Esophagus (tissue), 2 donors: ENCODE measurements around the gene SERPINC1. TPM values are rescaled to one million over a fixed set of nuclear protein-coding genes. Genes with fewer than 3 reads are reported as not detected.

Source experiments
- H3K27ac ChIP-seq, 2 donors: one replicate each; pipeline ENCODE4 v1.5.1; 2013; ENCODE audit warnings: low read depth in 2 of 2, mild to moderate bottlenecking in 2 of 2, inconsistent platforms in 1 of 2, low read length in 1 of 2, moderate library complexity in 1 of 2
- H3K27me3 ChIP-seq, 2 donors: one replicate each; pipeline ENCODE4 v1.6.1; 2013; ENCODE audit warnings: low read length in 2 of 2, control low read depth in 1 of 2, mild to moderate bottlenecking in 1 of 2; ENCODE audit not compliant: insufficient read depth in 2 of 2, control insufficient read depth in 1 of 2
- H3K36me3 ChIP-seq, 2 donors: one replicate each; pipeline ENCODE4 v1.6.1; 2013; ENCODE audit warnings: low read length in 1 of 2; ENCODE audit not compliant: control insufficient read depth in 2 of 2, insufficient read depth in 2 of 2
- H3K4me1 ChIP-seq, 2 donors: one replicate each; pipeline ENCODE4 v1.6.1; 2013; ENCODE audit warnings: low read length in 1 of 2; ENCODE audit not compliant: control insufficient read depth in 2 of 2, insufficient read depth in 2 of 2
- H3K4me3 ChIP-seq, 2 donors: one replicate each; pipeline ENCODE4 v1.5.1; 2013; ENCODE audit warnings: low read length in 2 of 2, mild to moderate bottlenecking in 2 of 2, low read depth in 1 of 2, moderate library complexity in 1 of 2
- H3K9me3 ChIP-seq, 2 donors: one replicate each; pipeline ENCODE4 v1.6.1; 2013; ENCODE audit warnings: mild to moderate bottlenecking in 2 of 2, low read depth in 1 of 2, low read length in 1 of 2, moderate library complexity in 1 of 2; ENCODE audit not compliant: control insufficient read depth in 2 of 2, insufficient read depth in 1 of 2
- WGBS, 2 donors: extraction: QIAGEN DNeasy Blood & Tissue Kit; methylation state at CpG; one replicate each; pipeline ENCODE4 v1.1.7; 2013; 5-methylcytosine and 5-hydroxymethylcytosine counted together
- polyA plus RNA-seq, 2 donors: library from polyadenylated mRNA; stranded (reverse); fragments of 200-250 nt; gene quantifications; one replicate each; pipeline ENCODE4 v1.2.3, GENCODE V29; 2013
- donor health status: healthy with polysubstance abuse.
- donor health status: Bipolar disorder and iron deficiency.

The SERPINC1 gene
- polyA plus RNA-seq, 2 donors: 0.06 TPM; not detected in 1

GRCh38 chr1:173925306-173926242 is 8.4 kb upstream of the SERPINC1 start:
- no peak overlapping the region for H3K4me3 ChIP-seq
- H3K27me3 ChIP-seq: no peaks in the 10 kb centered on the region
- H3K27ac ChIP-seq: no peak overlapping the region
- H3K9me3 ChIP-seq: no peaks in the 10 kb centered on the region
- WGBS, 2 donors: 78 to 97% methylated on average over 8 of the region's 8 CpGs
- H3K36me3 ChIP-seq: no peaks in the 10 kb centered on the region
- H3K4me1 ChIP-seq: no peaks in the 10 kb centered on the region

GRCh38 chr1:173920861-173921260 is 3.7 kb upstream of the SERPINC1 start:
- H3K27me3 ChIP-seq: no peaks in the 10 kb centered on the region
- WGBS, 2 donors: 85 to 94% methylated on average over 5 of the region's 5 CpGs
- H3K9me3 ChIP-seq: no peaks in the 10 kb centered on the region
- H3K4me3 ChIP-seq: no peak overlapping the region
- H3K27ac ChIP-seq: no peak overlapping the region
- H3K4me1 ChIP-seq: no peaks in the 10 kb centered on the region
- no peaks in the 10 kb centered on the region for H3K36me3 ChIP-seq

DNA sequence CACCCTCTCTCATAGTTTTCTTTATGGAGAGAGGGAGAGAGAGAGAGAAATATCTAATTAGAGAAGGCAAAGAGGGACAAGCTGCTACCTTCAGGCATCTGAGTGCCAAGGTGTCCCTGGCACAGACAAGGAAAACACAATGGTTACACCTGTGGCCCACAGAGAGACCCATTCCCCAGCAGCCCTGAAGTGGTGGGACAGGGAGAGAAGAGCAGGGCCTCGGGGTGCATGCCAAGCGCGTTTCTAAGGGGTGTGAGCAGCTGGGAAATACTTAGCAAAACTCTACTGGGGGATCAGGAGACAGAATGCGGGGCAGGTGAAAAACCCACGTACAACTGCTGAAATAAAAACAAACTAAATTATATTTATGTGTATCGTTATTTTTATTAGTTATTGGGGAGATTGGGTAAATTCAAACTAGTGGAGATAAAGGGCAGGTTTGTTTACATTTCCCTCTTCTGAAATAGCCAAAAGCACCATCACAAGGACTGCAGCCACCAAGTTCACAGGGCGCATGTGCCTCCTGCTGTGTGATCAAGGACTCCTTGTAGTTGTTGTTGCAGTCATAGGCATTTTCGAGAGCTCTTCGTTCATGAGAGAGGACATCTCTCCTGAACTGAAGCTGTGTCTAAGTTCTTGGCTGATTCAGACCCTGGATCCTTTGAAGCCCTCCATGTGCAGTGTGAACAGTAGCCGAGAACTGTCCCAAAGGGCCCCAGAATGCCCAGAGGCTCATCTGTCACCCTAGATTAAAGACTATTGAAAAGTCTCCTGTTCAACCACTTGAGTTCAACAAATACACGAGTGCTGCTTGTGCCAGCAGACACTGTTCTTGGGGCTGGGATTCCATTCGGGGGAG is 737 bp upstream of the SERPINC1 start:
- Histone ChIP-seq H3K27me3 (no peaks in the 10 kb centered on the region), H3K4me3 (no peak overlapping the region), H3K27ac (no peak overlapping the region), H3K9me3 (no peaks in the 10 kb centered on the region), H3K36me3 (no peaks in the 10 kb centered on the region), H3K4me1 (no peaks in the 10 kb centered on the region)
- WGBS, 2 donors: 87 to 91% methylated on average over 12 of the region's 12 CpGs

DNA sequence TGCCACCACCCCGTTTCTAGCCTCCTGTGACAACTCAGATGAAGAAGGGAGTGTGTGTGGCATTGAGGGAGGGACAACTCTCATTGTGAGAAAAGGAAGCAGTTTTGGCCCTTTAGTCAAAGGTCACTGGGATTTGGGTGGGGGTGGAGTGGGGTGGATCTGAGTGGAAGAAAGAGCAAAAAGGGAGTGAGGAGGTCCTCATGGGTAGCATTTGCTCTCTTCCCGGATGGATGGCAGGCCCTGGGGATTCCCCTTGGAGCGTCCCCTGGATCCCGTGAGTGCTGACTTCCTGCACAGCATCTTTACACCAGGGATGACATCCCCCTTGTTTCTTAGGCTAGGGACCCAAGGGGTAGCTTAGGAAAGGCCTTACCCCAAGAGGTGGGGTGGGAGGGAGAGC is 460 bp downstream of the SERPINC1 start:
- no peaks in the 10 kb centered on the region for H3K4me1 ChIP-seq
- WGBS, 2 donors: 72 to 86% methylated on average over 4 of the region's 4 CpGs
- H3K27me3 ChIP-seq: no peaks in the 10 kb centered on the region
- no peaks in the 10 kb centered on the region for H3K9me3 ChIP-seq
- no peak overlapping the region for H3K27ac ChIP-seq
- no peaks in the 10 kb centered on the region for H3K36me3 ChIP-seq
- no peak overlapping the region for H3K4me3 ChIP-seq

- H3K4me1 ChIP-seq: no peaks in the 10 kb centered on the region
- H3K36me3 ChIP-seq: no peaks in the 10 kb centered on the region
- no peaks in the 10 kb centered on the region for H3K9me3 ChIP-seq
- no peaks in the 10 kb centered on the region for H3K27me3 ChIP-seq
- WGBS, 2 donors: 84 to 97% methylated on average over 2 of the region's 2 CpGs
- H3K4me3 ChIP-seq: no peak overlapping the region
- no peak overlapping the region for H3K27ac ChIP-seq
These were observed 1.5 kb downstream of the SERPINC1 start for GRCh38 chr1:173915596-173915995.

GRCh38 chr1:173914366-173914871 is 2.7 kb downstream of the SERPINC1 start:
- Histone ChIP-seq H3K4me3 (no peak overlapping the region), H3K36me3 (no peaks in the 10 kb centered on the region), H3K27me3 (no peaks in the 10 kb centered on the region), H3K9me3 (no peaks in the 10 kb centered on the region), H3K4me1 (no peaks in the 10 kb centered on the region), H3K27ac (no peak overlapping the region)
- WGBS, 2 donors: 83 to 87% methylated on average over 13 of the region's 13 CpGs

- no peaks in the 10 kb centered on the region for H3K27me3 ChIP-seq
- no peaks in the 10 kb centered on the region for H3K4me1 ChIP-seq
- H3K36me3 ChIP-seq: no peaks in the 10 kb centered on the region
- 86 to 91% methylated on average over 3 of the region's 3 CpGs for WGBS, 2 donors
- H3K4me3 ChIP-seq: no peak overlapping the region
- no peaks in the 10 kb centered on the region for H3K9me3 ChIP-seq
- no peak overlapping the region for H3K27ac ChIP-seq
These were observed 4.0 kb downstream of the SERPINC1 start for GRCh38 chr1:173913111-173913510.

- Histone ChIP-seq H3K9me3 (no peaks in the 10 kb centered on the region), H3K27me3 (no peaks in the 10 kb centered on the region), H3K4me1 (no peaks in the 10 kb centered on the region), H3K36me3 (no peaks in the 10 kb centered on the region), H3K4me3 (no peak overlapping the region), H3K27ac (no peak overlapping the region)
- WGBS, 2 donors: 80 to 88% methylated on average over 6 of the region's 6 CpGs
These were observed 13.1 kb downstream of the SERPINC1 start for GRCh38 chr1:173903827-173904531.

- Histone ChIP-seq H3K27me3 (no peaks in the 10 kb centered on the region), H3K4me3 (no peak overlapping the region), H3K36me3 (no peaks in the 10 kb centered on the region), H3K4me1 (no peaks in the 10 kb centered on the region), H3K27ac (no peak overlapping the region), H3K9me3 (no peaks in the 10 kb centered on the region)
- WGBS, 2 donors: 61 to 72% methylated on average over 3 of the region's 3 CpGs
These were observed 16.1 kb downstream of the SERPINC1 start for GRCh38 chr1:173900992-173901391.
